Ovary (tissue), 9 donors: ENCODE measurements around the gene SLC6A9. TPM values are rescaled to one million over a fixed set of nuclear protein-coding genes. Genes with fewer than 3 reads are reported as not detected.
A peak's percentile ranks its signal among the peaks of the same experiment; 100 is the strongest.

ENCODE experiments used
- DNase-seq, 5 donors: peaks; one replicate each; pipeline ENCODE4 v3.0.0-alpha.2; 2019 to 2020
- H3K27ac ChIP-seq, 2 donors: fragments of 200-600 bp; one replicate each; pipeline versions ENCODE4 v1.5.1 to v1.8.0; 2019 to 2022
- H3K27me3 ChIP-seq: fragments of 200-600 bp; one replicate; pipeline ENCODE4 v1.8.0; 2022
- H3K36me3 ChIP-seq: fragments of 200-600 bp; sonication (generic); one replicate; pipeline ENCODE4 v1.5.1; 2019
- H3K4me1 ChIP-seq: one replicate; pipeline ENCODE4 v1.8.1; 2013; ENCODE audit warnings: mild to moderate bottlenecking, moderate library complexity; ENCODE audit not compliant: insufficient read depth
- H3K4me3 ChIP-seq: fragments of 200-600 bp; sonication (generic); one replicate; pipeline ENCODE4 v1.5.1; 2017
- H3K9me3 ChIP-seq, 2 donors: fragments of 200-600 bp in 1 of 2; sonication (generic) in 1 of 2; one replicate each; pipeline versions ENCODE4 v1.5.1 to v1.8.1; 2013 to 2019; ENCODE audit warnings: mild to moderate bottlenecking in 1 of 2, moderate library complexity in 1 of 2
- CTCF ChIP-seq, 3 donors: fragments of 450-650 bp in 2 of 3; fragments of 200-600 bp in 1 of 3; IDR thresholded peaks; one replicate each; pipeline versions ENCODE4 v1.5.1 to v1.8.0; 2016 to 2022; ENCODE audit warnings: antibody characterized with exemption in 3 of 3, mild to moderate bottlenecking in 1 of 3
- EP300 ChIP-seq: sonication (generic); formaldehyde crosslinking; IDR thresholded peaks from one replicate; pipeline ENCODE4 v1.6.1; 2017; ENCODE audit warnings: antibody characterized with exemption
- POLR2A ChIP-seq: fragments of 450-650 bp; IDR thresholded peaks from one replicate; pipeline ENCODE4 v1.6.1; 2017; ENCODE audit warnings: antibody characterized with exemption, mild to moderate bottlenecking, moderate library complexity
- WGBS, 3 donors: extraction: QIAGEN DNeasy Blood & Tissue Kit in 1 of 3; methylation state at CpG; one replicate each; pipeline versions ENCODE4 v1.1.5 to v1.1.7; 2013 to 2017; 5-methylcytosine and 5-hydroxymethylcytosine counted together
- intact Hi-C, 4 donors: fragments of 100-400 bp; cut with DNase I; formaldehyde crosslinking; loops; one replicate each; pipeline versions ENCODE4 v1.11.0 to v1.15.1; 2022 to 2023
- polyA plus RNA-seq, 2 donors: library from polyadenylated mRNA; stranded (reverse); fragments of 200-250 nt in 1 of 2; fragments of 350-450 nt in 1 of 2; fragmentation: Illumina TruSeq in 1 of 2; extraction: RNeasy Lipid Tissue Mini Kit (QIAGEN cat#74804) in 1 of 2; gene quantifications; one replicate each; pipeline ENCODE4 v1.2.3, GENCODE V29; 2013 to 2014
- total RNA-seq, 7 donors: library from RNA; depleted of rRNA in 2 of 7; stranded (reverse); fragments of >200 nt in 2 of 7; fragmentation: NEBNext Ultra II Directional in 3 of 7; extraction: Animal tissue kit (Norgen Biotek cat#: 25700) in 3 of 7; gene quantifications; one replicate each; pipeline versions ENCODE4 v1.1.0 to v1.2.4, GENCODE V29; 2016 to 2023
- donor health status: DM: no; HTN: no; CAD: no; lungs with moderate emphysema.
- donor health status: DM: no; HTN: no; CAD: no.
- donor health status: Bipolar disorder and iron deficiency.
- donor health status: DM: yes; HTN: yes; CAD: no.
- donor health status: DM: no; HTN: no; CAD: no.
- donor health status: DM: yes; HTN: yes; CAD: no.

Gene SLC6A9
- total and polyA plus RNA-seq, 9 donors, result 1.1 to 74.1 (median 4.6) TPM

DNA sequence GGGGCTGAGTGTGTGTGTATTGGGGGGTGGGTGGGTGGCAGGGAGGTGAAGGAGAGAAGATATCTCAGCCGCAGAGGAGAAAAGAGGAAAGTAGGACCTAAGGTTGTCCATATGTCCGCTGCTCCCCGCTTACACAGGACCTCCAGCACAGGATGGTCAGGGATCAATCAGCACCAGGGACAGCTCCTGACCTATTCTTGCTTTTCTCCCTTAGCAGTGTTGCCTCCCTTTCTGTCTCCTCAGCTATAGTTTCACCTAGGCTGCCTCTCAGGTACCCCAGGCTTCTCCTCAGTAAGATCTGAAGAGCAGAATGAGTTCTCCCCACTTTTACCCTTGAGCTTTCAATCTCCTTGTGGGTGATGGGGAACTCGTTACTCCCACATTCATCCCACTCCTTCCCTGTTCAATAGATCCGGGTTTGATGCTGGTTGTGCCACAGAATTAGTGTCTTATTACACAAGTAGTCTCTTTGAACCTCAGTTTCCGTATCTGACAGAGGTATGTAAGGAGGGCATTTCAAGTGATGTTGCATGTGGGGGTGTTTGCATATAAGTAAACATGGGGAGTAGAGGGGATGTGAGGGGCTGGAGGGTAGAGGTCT is 62.8 kb downstream of the SLC6A9 start:
- Histone ChIP-seq H3K27ac (no peak overlapping the region), H3K4me3 (no peak overlapping the region), H3K27me3 (no peaks in the 10 kb centered on the region), H3K36me3 (no peaks in the 10 kb centered on the region), H3K9me3 (no peaks in the 10 kb centered on the region), H3K4me1 (peaks cover 7% of the 10 kb centered on the region)
- intact Hi-C loops, result no loop called here
- DNase-seq, result peak in 1 of 5 donors; percentile 51
- WGBS, 3 donors, result 76 to 84% (median 79%) methylated on average over 6 of the region's 6 CpGs
- TF ChIP-seq CTCF (IDR thresholded peaks at IDR 0.05) (no peak), POLR2A (no peak), EP300 (no peak)

DNA sequence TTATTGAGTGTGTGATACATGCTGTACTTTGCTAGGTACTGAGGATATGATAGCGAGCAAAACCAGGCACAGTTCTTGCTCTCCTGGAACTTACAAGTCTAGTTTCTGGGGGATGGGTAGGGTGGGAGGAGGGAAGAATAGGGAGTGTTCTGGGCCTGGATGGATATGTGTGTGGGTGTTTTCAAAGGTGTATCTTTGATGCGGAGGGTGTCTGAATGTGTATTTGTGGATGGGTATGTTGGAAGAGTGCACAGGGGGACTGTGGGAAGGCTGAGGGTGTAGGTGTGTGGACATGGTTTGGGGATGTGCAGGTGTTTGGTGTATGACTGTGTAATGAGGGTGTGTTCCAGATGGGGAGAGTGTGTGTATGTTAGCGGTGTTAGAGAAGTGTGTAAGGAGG is 65.9 kb downstream of the SLC6A9 start:
- Histone ChIP-seq H3K27ac (no peak overlapping the region), H3K36me3 (no peaks in the 10 kb centered on the region), H3K4me1 (no peaks in the 10 kb centered on the region), H3K27me3 (no peaks in the 10 kb centered on the region), H3K4me3 (no peak overlapping the region), H3K9me3 (no peaks in the 10 kb centered on the region)
- WGBS, 3 donors, result 94 to 99% (median 94%) methylated on average over 3 of the region's 3 CpGs
- TF ChIP-seq EP300 (no peak), POLR2A (no peak), CTCF (IDR thresholded peaks at IDR 0.05) (no peak)
- intact Hi-C loops, result no loop called here
- no peak for DNase-seq

GRCh38 chr1:43963890-43964289 is 67.4 kb downstream of the SLC6A9 start:
- no peak overlapping the region for H3K27ac ChIP-seq
- no peaks in the 10 kb centered on the region for H3K27me3 ChIP-seq
- H3K4me1 ChIP-seq, result no peaks in the 10 kb centered on the region
- no peak for DNase-seq
- WGBS, 3 donors, result 40 to 74% (median 42%) methylated on average over 5 of the region's 5 CpGs
- no peak for TF ChIP-seq CTCF (IDR thresholded peaks at IDR 0.05)
- no peak for TF ChIP-seq POLR2A
- no peak for TF ChIP-seq EP300
- no peaks in the 10 kb centered on the region for H3K36me3 ChIP-seq
- intact Hi-C loops, result no loop called here
- no peaks in the 10 kb centered on the region for H3K9me3 ChIP-seq
- no peak overlapping the region for H3K4me3 ChIP-seq

GRCh38 chr1:43963006-43963405 is 68.3 kb downstream of the SLC6A9 start:
- DNase-seq, result no peak
- H3K4me3 ChIP-seq, result no peak overlapping the region
- TF ChIP-seq POLR2A, result no peak
- no peak for TF ChIP-seq EP300
- no peak for TF ChIP-seq CTCF (IDR thresholded peaks at IDR 0.05)
- 85 to 91% (median 86%) methylated on average over 3 of the region's 3 CpGs for WGBS, 3 donors
- no peaks in the 10 kb centered on the region for H3K4me1 ChIP-seq
- H3K27ac ChIP-seq, result no peak overlapping the region
- H3K27me3 ChIP-seq, result no peaks in the 10 kb centered on the region
- intact Hi-C loops, result no loop called here
- no peaks in the 10 kb centered on the region for H3K9me3 ChIP-seq
- no peaks in the 10 kb centered on the region for H3K36me3 ChIP-seq
